Hypothalamus (tissue), 51 donors: ENCODE data around the gene IPO11.
"Not testable (repeated sequence)": the region's sequence is repeated elsewhere in the genome, so short reads cannot be mapped to it uniquely, and the experiment has no call there.

ENCODE experiments used
- DNase-seq, 51 donors: peaks; one replicate each; lab custom pipeline; 2025; lab: John Stamatoyannopoulos, UW

The IPO11 gene

GRCh38 chr5:62565740-62566139 is 153.2 kb downstream of the IPO11 start:
- DNase-seq: not testable (repeated sequence)

- DNase-seq: no peak
Measured at GRCh38 chr5:62568143-62568542, 155.6 kb downstream of the IPO11 start.

GRCh38 chr5:62568800-62569432 is 156.4 kb downstream of the IPO11 start:
- no peak for DNase-seq

GRCh38 chr5:62569470-62569869 is 156.9 kb downstream of the IPO11 start:
- DNase-seq: no peak

- DNase-seq: no peak
Measured at GRCh38 chr5:62572918-62573514, 160.5 kb downstream of the IPO11 start.

- DNase-seq: no peak
Measured at GRCh38 chr5:62574599-62574998, 162.0 kb downstream of the IPO11 start.

- DNase-seq: no peak
Measured at GRCh38 chr5:62575066-62575465, 162.5 kb downstream of the IPO11 start.

GRCh38 chr5:62575489-62575888 is 162.9 kb downstream of the IPO11 start:
- no peak for DNase-seq

- no peak for DNase-seq
Measured at GRCh38 chr5:62576570-62577170, 164.1 kb downstream of the IPO11 start.

GRCh38 chr5:62577488-62577887 is 164.9 kb downstream of the IPO11 start:
- DNase-seq: no peak

- DNase-seq: no peak
Measured at GRCh38 chr5:62578540-62578939, 166.0 kb downstream of the IPO11 start, which contains the start of gene LRRC70. LRRC70 (plus strand) TSS chr5:62578819; CDS start chr5:62579439, 620 bp downstream.

GRCh38 chr5:62579761-62580160 is 167.2 kb downstream of the IPO11 start:
- no peak for DNase-seq

- no peak for DNase-seq
Measured at GRCh38 chr5:62581836-62582597, 169.5 kb downstream of the IPO11 start.

GRCh38 chr5:62584391-62584790 is 171.8 kb downstream of the IPO11 start:
- DNase-seq: no peak

GRCh38 chr5:62585306-62585705 is 172.7 kb downstream of the IPO11 start:
- DNase-seq: no peak

GRCh38 chr5:62585751-62586150 is 173.2 kb downstream of the IPO11 start:
- DNase-seq: no peak

GRCh38 chr5:62587737-62588136 is 175.2 kb downstream of the IPO11 start:
- no peak for DNase-seq

GRCh38 chr5:62588668-62589067 is 176.1 kb downstream of the IPO11 start:
- DNase-seq: no peak

- no peak for DNase-seq
Measured at GRCh38 chr5:62589504-62589903, 176.9 kb downstream of the IPO11 start.

- no peak for DNase-seq
Measured at GRCh38 chr5:62590387-62590786, 177.8 kb downstream of the IPO11 start.

GRCh38 chr5:62592558-62592957 is 180.0 kb downstream of the IPO11 start:
- DNase-seq: no peak
